Esophagus (tissue), 2 donors: ENCODE results near the gene RAD51B. TPM values are rescaled to one million over a fixed set of nuclear protein-coding genes. Genes with fewer than 3 reads are reported as not detected.

Source experiments
- H3K27ac ChIP-seq, 2 donors: one replicate each; pipeline ENCODE4 v1.5.1; 2013; ENCODE audit warnings: low read depth in 2 of 2, mild to moderate bottlenecking in 2 of 2, inconsistent platforms in 1 of 2, low read length in 1 of 2, moderate library complexity in 1 of 2
- H3K27me3 ChIP-seq, 2 donors: one replicate each; pipeline ENCODE4 v1.6.1; 2013; ENCODE audit warnings: low read length in 2 of 2, control low read depth in 1 of 2, mild to moderate bottlenecking in 1 of 2; ENCODE audit not compliant: insufficient read depth in 2 of 2, control insufficient read depth in 1 of 2
- H3K36me3 ChIP-seq, 2 donors: one replicate each; pipeline ENCODE4 v1.6.1; 2013; ENCODE audit warnings: low read length in 1 of 2; ENCODE audit not compliant: control insufficient read depth in 2 of 2, insufficient read depth in 2 of 2
- H3K4me1 ChIP-seq, 2 donors: one replicate each; pipeline ENCODE4 v1.6.1; 2013; ENCODE audit warnings: low read length in 1 of 2; ENCODE audit not compliant: control insufficient read depth in 2 of 2, insufficient read depth in 2 of 2
- H3K4me3 ChIP-seq, 2 donors: one replicate each; pipeline ENCODE4 v1.5.1; 2013; ENCODE audit warnings: low read length in 2 of 2, mild to moderate bottlenecking in 2 of 2, low read depth in 1 of 2, moderate library complexity in 1 of 2
- H3K9me3 ChIP-seq, 2 donors: one replicate each; pipeline ENCODE4 v1.6.1; 2013; ENCODE audit warnings: mild to moderate bottlenecking in 2 of 2, low read depth in 1 of 2, low read length in 1 of 2, moderate library complexity in 1 of 2; ENCODE audit not compliant: control insufficient read depth in 2 of 2, insufficient read depth in 1 of 2
- WGBS, 2 donors: extraction: QIAGEN DNeasy Blood & Tissue Kit; methylation state at CpG; one replicate each; pipeline ENCODE4 v1.1.7; 2013; 5-methylcytosine and 5-hydroxymethylcytosine counted together
- polyA plus RNA-seq, 2 donors: library from polyadenylated mRNA; stranded (reverse); fragments of 200-250 nt; gene quantifications; one replicate each; pipeline ENCODE4 v1.2.3, GENCODE V29; 2013
- donor health status: healthy with polysubstance abuse.
- donor health status: Bipolar disorder and iron deficiency.

RAD51B gene
- polyA plus RNA-seq, 2 donors: 3.2 to 4.0 TPM

GRCh38 chr14:68268719-68269118 lies 449.1 kb downstream of the RAD51B start:
- Histone ChIP-seq H3K27me3 (no peaks in the 10 kb centered on the region), H3K27ac (no peak overlapping the region), H3K4me1 (no peaks in the 10 kb centered on the region), H3K4me3 (no peak overlapping the region), H3K36me3 (no peaks in the 10 kb centered on the region), H3K9me3 (no peaks in the 10 kb centered on the region)
- 96 to 100% methylated on average over 1 of the region's 1 CpG for WGBS, 2 donors

- H3K4me3 ChIP-seq: no peak overlapping the region
- H3K9me3 ChIP-seq: no peaks in the 10 kb centered on the region
- H3K36me3 ChIP-seq: no peaks in the 10 kb centered on the region
- H3K27ac ChIP-seq: no peak overlapping the region
- no peaks in the 10 kb centered on the region for H3K4me1 ChIP-seq
- WGBS, 2 donors: 77 to 79% methylated on average over 8 of the region's 8 CpGs
- H3K27me3 ChIP-seq: no peaks in the 10 kb centered on the region
Observed at GRCh38 chr14:68269136-68269927, 449.8 kb downstream of the RAD51B start.

- 74 to 81% methylated on average over 2 of the region's 2 CpGs for WGBS, 2 donors
- H3K27ac ChIP-seq: no peak overlapping the region
- H3K9me3 ChIP-seq: no peaks in the 10 kb centered on the region
- no peaks in the 10 kb centered on the region for H3K27me3 ChIP-seq
- H3K4me1 ChIP-seq: no peaks in the 10 kb centered on the region
- H3K4me3 ChIP-seq: no peak overlapping the region
- no peaks in the 10 kb centered on the region for H3K36me3 ChIP-seq
Observed at GRCh38 chr14:68270342-68270741, 450.8 kb downstream of the RAD51B start.

- Histone ChIP-seq H3K27ac (peak overlapping the region in 1 of 2 donors; percentile 30), H3K4me1 (no peaks in the 10 kb centered on the region)
Observed at GRCh38 chr14:68271913-68272391, 452.4 kb downstream of the RAD51B start.

GRCh38 chr14:68273413-68273812 lies 453.8 kb downstream of the RAD51B start:
- no peak overlapping the region for H3K27ac ChIP-seq
- WGBS, 2 donors: 92 to 94% methylated on average over 4 of the region's 4 CpGs

More at GRCh38 chr14:68271913-68272391, 452.4 kb downstream of the RAD51B start:
- Histone ChIP-seq H3K36me3 (no peaks in the 10 kb centered on the region), H3K27me3 (no peaks in the 10 kb centered on the region), H3K4me3 (no peak overlapping the region), H3K9me3 (no peaks in the 10 kb centered on the region)
- WGBS, 2 donors: 58 to 62% methylated on average over 5 of the region's 5 CpGs

GRCh38 chr14:68274725-68275124 lies 455.1 kb downstream of the RAD51B start:
- Histone ChIP-seq H3K9me3 (no peaks in the 10 kb centered on the region), H3K27ac (no peak overlapping the region), H3K4me3 (no peak overlapping the region), H3K27me3 (no peaks in the 10 kb centered on the region), H3K4me1 (no peaks in the 10 kb centered on the region), H3K36me3 (no peaks in the 10 kb centered on the region)
- 71 to 86% methylated on average over 2 of the region's 2 CpGs for WGBS, 2 donors

More at GRCh38 chr14:68273413-68273812, 453.8 kb downstream of the RAD51B start:
- Histone ChIP-seq H3K4me1 (no peaks in the 10 kb centered on the region), H3K4me3 (no peak overlapping the region), H3K27me3 (no peaks in the 10 kb centered on the region), H3K9me3 (no peaks in the 10 kb centered on the region), H3K36me3 (no peaks in the 10 kb centered on the region)

GRCh38 chr14:68278576-68279436 lies 459.2 kb downstream of the RAD51B start:
- H3K27me3 ChIP-seq: no peaks in the 10 kb centered on the region
- no peak overlapping the region for H3K4me3 ChIP-seq
- no peaks in the 10 kb centered on the region for H3K9me3 ChIP-seq
- H3K27ac ChIP-seq: peak overlapping the region in 1 of 2 donors; percentile 30
- WGBS, 2 donors: 91 to 92% methylated on average over 5 of the region's 5 CpGs
- peaks cover 0 to 8% of the 10 kb centered on the region in 2 donors for H3K4me1 ChIP-seq
- H3K36me3 ChIP-seq: no peaks in the 10 kb centered on the region

- Histone ChIP-seq H3K36me3 (no peaks in the 10 kb centered on the region), H3K4me1 (peaks cover 0 to 8% of the 10 kb centered on the region in 2 donors), H3K9me3 (no peaks in the 10 kb centered on the region), H3K27me3 (no peaks in the 10 kb centered on the region), H3K4me3 (no peak overlapping the region), H3K27ac (no peak overlapping the region)
- 95 to 96% methylated on average over 3 of the region's 3 CpGs for WGBS, 2 donors
Observed at GRCh38 chr14:68279437-68279720, 459.8 kb downstream of the RAD51B start.

GRCh38 chr14:68279777-68280233 lies 460.2 kb downstream of the RAD51B start:
- Histone ChIP-seq H3K4me1 (peaks cover 0 to 9% of the 10 kb centered on the region in 2 donors), H3K27ac (no peak overlapping the region), H3K9me3 (no peaks in the 10 kb centered on the region), H3K36me3 (no peaks in the 10 kb centered on the region), H3K4me3 (no peak overlapping the region), H3K27me3 (no peaks in the 10 kb centered on the region)
- 86 to 90% methylated on average over 4 of the region's 4 CpGs for WGBS, 2 donors
